ENCODE results near the gene MYO16. TPM values are rescaled to one million over a fixed set of nuclear protein-coding genes. Genes with fewer than 3 reads are reported as not detected.

Gene MYO16
- total and polyA plus RNA-seq, 3 donors from 2014 or later, result 3.1 to 4.0 (median 3.4) TPM

GRCh38 chr13:109163037-109163379, 533.6 kb downstream of the MYO16 start:
- TF ChIP-seq POLR2A (IDR thresholded peaks at IDR 0.05) (no peak), CTCF (IDR thresholded peaks at IDR 0.05) (no peak)
- no peaks in the 10 kb centered on the region for H3K4me1 ChIP-seq
- H3K4me3 ChIP-seq, result no peak overlapping the region
- intact Hi-C loops (cut with DNase I; ENCODE audit: low total_unique reads), result no loop called here
- no peaks in the 10 kb centered on the region for H3K36me3 ChIP-seq (ENCODE audit: low read depth, missing control alignments)
- H3K27ac ChIP-seq, result no peak overlapping the region
- H3K27me3 ChIP-seq, result no peaks in the 10 kb centered on the region
- DNase-seq, result no peak
- H3K9me3 ChIP-seq, result no peaks in the 10 kb centered on the region
- WGBS, 2 donors, result 67 to 86% methylated on average over 6 of the region's 6 CpGs

- intact Hi-C loops (cut with DNase I; ENCODE audit: low total_unique reads), result no loop called here
- 72 to 78% methylated on average over 6 of the region's 6 CpGs for WGBS, 2 donors
- TF ChIP-seq CTCF (IDR thresholded peaks at IDR 0.05) (no peak), POLR2A (IDR thresholded peaks at IDR 0.05) (no peak)
- Histone ChIP-seq H3K4me3 (no peak overlapping the region), H3K4me1 (no peaks in the 10 kb centered on the region), H3K9me3 (no peaks in the 10 kb centered on the region), H3K36me3 (ENCODE audit: low read depth, missing control alignments) (no peaks in the 10 kb centered on the region), H3K27me3 (no peaks in the 10 kb centered on the region), H3K27ac (no peak overlapping the region)
- no peak for DNase-seq
Measured at GRCh38 chr13:109165417-109165904, 536.0 kb downstream of the MYO16 start.

- Histone ChIP-seq H3K36me3 (ENCODE audit: low read depth, missing control alignments) (no peaks in the 10 kb centered on the region), H3K27me3 (no peaks in the 10 kb centered on the region), H3K4me1 (no peaks in the 10 kb centered on the region), H3K27ac (no peak overlapping the region), H3K9me3 (no peaks in the 10 kb centered on the region), H3K4me3 (no peak overlapping the region)
- 35 to 59% methylated on average over 2 of the region's 2 CpGs for WGBS, 2 donors
- TF ChIP-seq CTCF (IDR thresholded peaks at IDR 0.05) (no peak), POLR2A (IDR thresholded peaks at IDR 0.05) (no peak)
- peak; percentile 24 for DNase-seq
- intact Hi-C loops (cut with DNase I; ENCODE audit: low total_unique reads), result no loop called here
Measured at GRCh38 chr13:109166804-109167203, 537.4 kb downstream of the MYO16 start.

GRCh38 chr13:109172136-109172535, 542.7 kb downstream of the MYO16 start:
- DNase-seq, result no peak
- Histone ChIP-seq H3K4me3 (no peak overlapping the region), H3K4me1 (no peaks in the 10 kb centered on the region), H3K9me3 (no peaks in the 10 kb centered on the region), H3K36me3 (ENCODE audit: low read depth, missing control alignments) (no peaks in the 10 kb centered on the region), H3K27me3 (no peaks in the 10 kb centered on the region), H3K27ac (no peak overlapping the region)
- intact Hi-C loops (cut with DNase I; ENCODE audit: low total_unique reads), result no loop called here
- TF ChIP-seq CTCF (IDR thresholded peaks at IDR 0.05), result no peak
- TF ChIP-seq POLR2A (IDR thresholded peaks at IDR 0.05), result no peak
- WGBS, 2 donors, result 76 to 84% methylated on average over 2 of the region's 2 CpGs

GRCh38 chr13:109175666-109176065, 546.3 kb downstream of the MYO16 start:
- 83 to 95% methylated on average over 5 of the region's 5 CpGs for WGBS, 2 donors
- intact Hi-C loops (cut with DNase I; ENCODE audit: low total_unique reads), result no loop called here
- TF ChIP-seq POLR2A (IDR thresholded peaks at IDR 0.05) (no peak), CTCF (IDR thresholded peaks at IDR 0.05) (no peak)

More at GRCh38 chr13:109175666-109176065, 546.3 kb downstream of the MYO16 start:
- Histone ChIP-seq H3K4me3 (no peak overlapping the region), H3K9me3 (no peaks in the 10 kb centered on the region), H3K27ac (no peak overlapping the region), H3K36me3 (ENCODE audit: low read depth, missing control alignments) (no peaks in the 10 kb centered on the region), H3K27me3 (no peaks in the 10 kb centered on the region), H3K4me1 (no peaks in the 10 kb centered on the region)
- DNase-seq, result no peak
